B cell (primary cell): ENCODE data around the gene ALS2CL. TPM values are rescaled to one million over a fixed set of nuclear protein-coding genes. Genes with fewer than 3 reads are reported as not detected.

Experiments
- ATAC-seq: fragments of 200-7000 bp; cut with Tn5 transposase; one replicate; pipeline ENCODE4 v1.10.0; 2021; ENCODE audit warnings: low read depth, mild to moderate bottlenecking, moderate number of reproducible peaks, moderate library complexity
- CTCF ChIA-PET: fragments of 350-600 bp; sonication (Branson Sonifier 250); formaldehyde crosslinking; loops from one replicate; lab custom pipeline; 2021; ENCODE audit warnings: antibody characterized with exemption, inconsistent platforms; lab: Charles Lee
- POLR2A ChIA-PET: fragments of 350-600 bp; sonication (Branson Sonifier 250); formaldehyde crosslinking; loops from one replicate; lab custom pipeline; 2021; ENCODE audit warnings: antibody characterized with exemption; lab: Charles Lee
- DNase-seq: peaks from one replicate; pipeline ENCODE4 v3.0.0; 2013
- H2AFZ ChIP-seq: 2 replicates; pipeline ENCODE4 v1.6.1; 2012; ENCODE audit warnings: mild to moderate bottlenecking, low read depth, low read length; ENCODE audit not compliant: insufficient read depth, poor library complexity, severe bottlenecking
- H3K27ac ChIP-seq, 2 donors: 1 replicate in 1 of 2; 2 replicates in 1 of 2; pipeline ENCODE4 v1.5.1; 2012 to 2013; ENCODE audit warnings: low read length in 2 of 2, mild to moderate bottlenecking in 2 of 2, moderate library complexity in 1 of 2
- H3K27me3 ChIP-seq, 4 experiments: fragments of 200-600 bp in 1 of 4; sonication (generic) in 1 of 4; replicated peaks in 1 of 4; 1 replicate in 2 of 4; 2 replicates in 2 of 4; pipeline versions ENCODE4 v1.6.1 to v1.7.0; 2013 to 2016; ENCODE audit warnings: low read length in 3 of 4, mild to moderate bottlenecking in 2 of 4, mixed read lengths in 1 of 4, moderate library complexity in 1 of 4; ENCODE audit not compliant: insufficient read depth in 4 of 4, control insufficient read depth in 3 of 4; ENCODE audit errors: control extremely low read depth in 1 of 4
- H3K36me3 ChIP-seq, 2 experiments: replicated peaks in 1 of 2; 1 replicate in 1 of 2; 2 replicates in 1 of 2; pipeline versions ENCODE4 v1.6.1 to v1.7.1; 2013; ENCODE audit warnings: low read length in 1 of 2; ENCODE audit not compliant: insufficient read depth in 2 of 2, control insufficient read depth in 1 of 2; ENCODE audit errors: control extremely low read depth in 1 of 2, extremely low read depth in 1 of 2
- H3K4me1 ChIP-seq, 2 donors: fragments of 200-600 bp in 1 of 2; sonication (generic) in 1 of 2; 1 replicate in 1 of 2; 2 replicates in 1 of 2; pipeline versions ENCODE4 v1.5.1 to v1.6.1; 2013 to 2017; ENCODE audit warnings: low read length in 2 of 2; ENCODE audit not compliant: control insufficient read depth in 2 of 2, insufficient read depth in 2 of 2
- H3K4me2 ChIP-seq: replicated peaks from 2 replicates; pipeline ENCODE3; 2012; ENCODE audit warnings: mild to moderate bottlenecking, low read depth, low read length; ENCODE audit not compliant: poor library complexity, severe bottlenecking
- H3K4me3 ChIP-seq, 5 experiments: fragments of 200-600 bp in 1 of 5; sonication (generic) in 1 of 5; 1 replicate in 3 of 5; 2 replicates in 2 of 5; pipeline versions ENCODE4 v1.5.1 to v1.7.0; 2011 to 2016; ENCODE audit warnings: low read length in 4 of 5, mild to moderate bottlenecking in 4 of 5, low read depth in 2 of 5, control low read depth in 1 of 5, moderate library complexity in 1 of 5; ENCODE audit not compliant: insufficient read depth in 1 of 5; ENCODE audit errors: control extremely low read depth in 1 of 5, extremely low read depth in 1 of 5
- H3K79me2 ChIP-seq: fragments of 200-600 bp; sonication (generic); one replicate; pipeline ENCODE4 v1.6.0; 2016; ENCODE audit warnings: low read length; ENCODE audit not compliant: control insufficient read depth, insufficient read depth
- H3K9ac ChIP-seq: fragments of 200-600 bp; sonication (generic); 2 replicates; pipeline ENCODE4 v1.6.1; 2017; ENCODE audit warnings: mild to moderate bottlenecking, low read length, moderate library complexity
- H3K9me3 ChIP-seq, 3 donors: one replicate each; pipeline versions ENCODE4 v1.6.1 to v1.7.1; 2013; ENCODE audit warnings: low read length in 2 of 3; ENCODE audit not compliant: control insufficient read depth in 2 of 3, insufficient read depth in 1 of 3; ENCODE audit errors: control extremely low read depth in 1 of 3
- H4K20me1 ChIP-seq: 2 replicates; pipeline ENCODE4 v1.6.0; 2012; ENCODE audit warnings: mild to moderate bottlenecking, low read length; ENCODE audit not compliant: insufficient read depth, control insufficient read depth, poor library complexity, severe bottlenecking
- H3K27ac Mint-ChIP-seq: one replicate; pipeline ENCODE4 v1.8.0; 2021; ENCODE audit warnings: mixed read lengths
- H3K27me3 Mint-ChIP-seq: one replicate; pipeline ENCODE4 v1.8.0; 2021; ENCODE audit warnings: mixed read lengths
- H3K4me1 Mint-ChIP-seq: one replicate; pipeline ENCODE4 v1.8.0; 2021; ENCODE audit warnings: mixed read lengths
- H3K4me3 Mint-ChIP-seq: one replicate; pipeline ENCODE4 v1.8.0; 2021; ENCODE audit warnings: mixed read lengths
- H3K9me3 Mint-ChIP-seq: one replicate; pipeline ENCODE4 v1.8.0; 2022; ENCODE audit warnings: mixed read lengths; ENCODE audit not compliant: insufficient read depth
- EZH2 ChIP-seq: IDR thresholded peaks from 2 replicates; pipeline ENCODE4 v1.6.1; 2012; ENCODE audit warnings: borderline replicate concordance, low read depth, mild to moderate bottlenecking, moderate library complexity, low read length; ENCODE audit not compliant: insufficient read depth, poor library complexity, severe bottlenecking
- WGBS: methylation state at CpG from one replicate; pipeline ENCODE4 v1.1.5; 2013; ENCODE audit warnings: missing lambda C conversion rate; ENCODE audit not compliant: insufficient coverage; 5-methylcytosine and 5-hydroxymethylcytosine counted together
- intact Hi-C: fragments of 100-400 bp; cut with micrococcal nuclease; formaldehyde crosslinking; loops from one replicate; pipeline ENCODE4 v1.10.0; 2022
- polyA plus RNA-seq: library from polyadenylated mRNA; depleted of rRNA; stranded (reverse); fragments of >200 nt; gene quantifications from 2 replicates; pipeline ENCODE4 v1.2.3, GENCODE V29; 2012
- total RNA-seq, 2 donors: library from RNA; stranded (reverse); fragments of 120-200 nt in 1 of 2; gene quantifications; 1 replicate in 1 of 2; 2 replicates in 1 of 2; pipeline versions ENCODE4 v1.2.3 to v1.2.4, GENCODE V29; 2013 to 2022
- TF ChIP-seq, protein P1 (sequence below): fragments of 200-600 bp; IDR thresholded peaks from one replicate; pipeline ENCODE4 v1.8.0; 2022; ENCODE audit warnings: antibody characterized with exemption, mild to moderate bottlenecking

ALS2CL gene
- total and polyA plus RNA-seq, 2 donors (not counting 1 experiment from before 2014, with no cell fraction given): 0.22 to 0.30 TPM

DNA sequence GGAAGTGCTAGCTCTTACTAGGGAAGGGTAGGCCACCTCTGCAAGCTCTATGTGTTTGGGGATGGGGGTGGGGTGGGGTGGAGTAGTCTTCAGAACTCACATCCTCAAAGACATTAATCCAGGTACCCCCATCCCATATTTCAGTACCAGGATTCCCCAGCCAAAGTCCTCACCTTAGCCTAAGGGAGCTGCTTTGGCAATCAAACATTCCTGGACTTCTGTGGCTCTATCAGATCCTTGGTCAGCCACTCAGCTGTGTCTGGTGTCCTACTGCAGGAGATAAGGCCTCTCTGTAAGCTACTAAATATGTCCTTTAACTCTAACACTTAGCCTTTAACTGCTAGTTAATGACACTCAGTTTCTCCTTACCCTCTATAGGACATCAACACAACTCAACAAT lies 54.3 kb downstream of the ALS2CL start:
- H3K27me3 ChIP-seq: peaks cover 0 to 3% (median 0%) of the 10 kb centered on the region in 4 experiments
- H3K36me3 ChIP-seq: no peaks in the 10 kb centered on the region
- H3K9me3 ChIP-seq: peaks cover 0 to 9% (median 7%) of the 10 kb centered on the region in 3 donors
- no peak overlapping the region for H3K4me3 ChIP-seq
- no peak overlapping the region for H2AFZ ChIP-seq
- Mint-ChIP-seq H3K9me3 (peaks cover 11% of the 10 kb centered on the region), H3K27me3 (peaks cover 20% of the 10 kb centered on the region), H3K27ac (no peak overlapping the region), H3K4me1 (no peaks in the 10 kb centered on the region), H3K4me3 (no peak overlapping the region)
- CTCF ChIA-PET: interaction anchor here (1.0 to 3.4 kb wide), 3 partner anchors 10 to 151 kb away, joined by 4 to 14 read pairs (median 7); no protein-coding TSS in a partner anchor
- DNase-seq (no peak), ATAC-seq (no peak)
- intact Hi-C loops: no loop called here
- no peak for TF ChIP-seq EZH2
- TF ChIP-seq, protein P1, sequence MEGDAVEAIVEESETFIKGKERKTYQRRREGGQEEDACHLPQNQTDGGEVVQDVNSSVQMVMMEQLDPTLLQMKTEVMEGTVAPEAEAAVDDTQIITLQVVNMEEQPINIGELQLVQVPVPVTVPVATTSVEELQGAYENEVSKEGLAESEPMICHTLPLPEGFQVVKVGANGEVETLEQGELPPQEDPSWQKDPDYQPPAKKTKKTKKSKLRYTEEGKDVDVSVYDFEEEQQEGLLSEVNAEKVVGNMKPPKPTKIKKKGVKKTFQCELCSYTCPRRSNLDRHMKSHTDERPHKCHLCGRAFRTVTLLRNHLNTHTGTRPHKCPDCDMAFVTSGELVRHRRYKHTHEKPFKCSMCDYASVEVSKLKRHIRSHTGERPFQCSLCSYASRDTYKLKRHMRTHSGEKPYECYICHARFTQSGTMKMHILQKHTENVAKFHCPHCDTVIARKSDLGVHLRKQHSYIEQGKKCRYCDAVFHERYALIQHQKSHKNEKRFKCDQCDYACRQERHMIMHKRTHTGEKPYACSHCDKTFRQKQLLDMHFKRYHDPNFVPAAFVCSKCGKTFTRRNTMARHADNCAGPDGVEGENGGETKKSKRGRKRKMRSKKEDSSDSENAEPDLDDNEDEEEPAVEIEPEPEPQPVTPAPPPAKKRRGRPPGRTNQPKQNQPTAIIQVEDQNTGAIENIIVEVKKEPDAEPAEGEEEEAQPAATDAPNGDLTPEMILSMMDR: no peak
- POLR2A ChIA-PET: no interaction called here
- H4K20me1 ChIP-seq: no peaks in the 10 kb centered on the region
- H3K4me1 ChIP-seq: no peaks in the 10 kb centered on the region
- H3K27ac ChIP-seq: no peak overlapping the region
- no peak overlapping the region for H3K4me2 ChIP-seq
- H3K9ac ChIP-seq: no peak overlapping the region
- H3K79me2 ChIP-seq: no peaks in the 10 kb centered on the region

GRCh38 chr3:46634856-46635255 lies 58.6 kb downstream of the ALS2CL start:
- ChIA-PET CTCF (interaction anchor here (1.1 to 9.0 kb wide), 2 partner anchors 11 to 146 kb away, joined by 3 to 253 read pairs; no protein-coding TSS in a partner anchor), POLR2A (no interaction called here)
- H3K4me1 ChIP-seq: peaks cover 4 to 7% of the 10 kb centered on the region in 2 donors
- H3K4me3 ChIP-seq: no peak overlapping the region
- peaks cover 5% of the 10 kb centered on the region for H3K4me1 Mint-ChIP-seq
- no peak overlapping the region for H2AFZ ChIP-seq
- DNase-seq (no peak), ATAC-seq (no peak)
- H3K4me3 Mint-ChIP-seq: no peak overlapping the region
- H3K79me2 ChIP-seq: no peaks in the 10 kb centered on the region
- intact Hi-C loops: no loop called here
- peaks cover 0 to 4% (median 0%) of the 10 kb centered on the region in 3 donors for H3K9me3 ChIP-seq
- H3K36me3 ChIP-seq: no peaks in the 10 kb centered on the region
- H4K20me1 ChIP-seq: no peaks in the 10 kb centered on the region
- H3K27ac Mint-ChIP-seq: no peak overlapping the region
- no peak overlapping the region for H3K4me2 ChIP-seq
- WGBS: 58% methylated on average over 3 of the region's 3 CpGs
- H3K9ac ChIP-seq: no peak overlapping the region
- H3K27me3 ChIP-seq: no peaks in the 10 kb centered on the region
- peaks cover 4% of the 10 kb centered on the region for H3K9me3 Mint-ChIP-seq
- H3K27ac ChIP-seq: no peak overlapping the region
- TF ChIP-seq EZH2: no peak
- TF ChIP-seq, protein P1: no peak
- H3K27me3 Mint-ChIP-seq: peaks cover 4% of the 10 kb centered on the region
